GM12892 (cell line): ENCODE results near the gene RBP3.

Experiments used
- POLR2A ChIP-seq: IDR thresholded peaks from 2 replicates; pipeline ENCODE4 v1.6.1; 2011; ENCODE audit warnings: low read depth, low read length, control low read depth
- POLR2AphosphoS5 ChIP-seq: IDR thresholded peaks from 2 replicates; pipeline ENCODE4 v1.6.1; 2011; ENCODE audit warnings: low read depth, low read length, control low read depth
- TAF1 ChIP-seq: IDR thresholded peaks from 2 replicates; pipeline ENCODE4 v1.6.1; 2011; ENCODE audit warnings: low read depth, mild to moderate bottlenecking, control low read depth, low read length, borderline replicate concordance

GRCh38 chr10:47350671-47351640, 2.8 kb downstream of the RBP3 start:
- no peak for TF ChIP-seq POLR2A
- no peak for TF ChIP-seq TAF1
- no peak for TF ChIP-seq POLR2AphosphoS5
